GM18526 (cell line): ENCODE measurements around the gene DPCD.

Source experiments
- POLR2A ChIP-seq: IDR thresholded peaks from 3 replicates; pipeline ENCODE4 v1.6.1; 2011; ENCODE audit not compliant: insufficient read length; ENCODE audit errors: extremely low read depth

Gene DPCD

DNA sequence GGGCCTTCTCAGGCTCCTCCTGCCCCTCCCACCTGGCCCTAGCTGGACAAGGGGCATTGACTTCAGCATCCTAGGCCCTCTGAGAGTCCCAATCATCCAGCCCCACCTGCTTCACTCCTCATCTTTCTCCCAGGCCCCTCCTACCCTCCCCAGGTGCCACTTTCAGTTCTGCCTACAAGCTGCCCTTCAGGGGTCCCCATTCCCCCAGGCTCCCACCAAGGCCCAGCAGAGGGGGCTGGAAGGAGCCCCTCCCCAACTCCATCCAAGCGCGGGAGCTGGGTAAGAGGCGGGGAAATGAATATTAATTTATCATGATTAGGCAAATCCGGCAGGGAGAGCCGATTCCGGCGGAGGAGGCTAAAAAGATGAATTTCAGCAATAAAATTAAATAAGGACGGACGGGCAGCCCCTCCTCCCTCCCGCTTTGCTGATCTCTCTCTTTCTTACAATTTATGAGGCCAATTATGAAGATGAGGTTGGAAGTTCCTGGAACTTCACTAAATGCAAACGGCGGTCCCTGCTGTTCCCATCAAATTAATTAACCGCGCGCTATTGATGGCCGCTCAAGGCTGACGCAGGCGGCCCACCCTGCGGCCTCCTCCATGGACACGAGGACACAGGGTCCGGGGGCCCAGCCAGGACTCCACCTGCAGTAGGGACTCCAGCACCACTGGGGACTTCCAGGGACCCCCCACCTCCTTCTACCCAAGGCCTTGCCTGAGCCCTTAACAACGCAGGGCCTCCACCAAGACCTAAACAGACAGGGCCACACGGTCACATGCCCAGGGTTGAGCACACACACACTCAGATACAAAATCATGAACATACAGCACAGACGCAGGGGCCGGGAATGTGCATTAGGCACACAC is 14.0 kb upstream of the DPCD start:
- no peak for TF ChIP-seq POLR2A

- TF ChIP-seq POLR2A = no peak
These were observed 13.0 kb upstream of the DPCD start for GRCh38 chr10:101575091-101575490.

DNA sequence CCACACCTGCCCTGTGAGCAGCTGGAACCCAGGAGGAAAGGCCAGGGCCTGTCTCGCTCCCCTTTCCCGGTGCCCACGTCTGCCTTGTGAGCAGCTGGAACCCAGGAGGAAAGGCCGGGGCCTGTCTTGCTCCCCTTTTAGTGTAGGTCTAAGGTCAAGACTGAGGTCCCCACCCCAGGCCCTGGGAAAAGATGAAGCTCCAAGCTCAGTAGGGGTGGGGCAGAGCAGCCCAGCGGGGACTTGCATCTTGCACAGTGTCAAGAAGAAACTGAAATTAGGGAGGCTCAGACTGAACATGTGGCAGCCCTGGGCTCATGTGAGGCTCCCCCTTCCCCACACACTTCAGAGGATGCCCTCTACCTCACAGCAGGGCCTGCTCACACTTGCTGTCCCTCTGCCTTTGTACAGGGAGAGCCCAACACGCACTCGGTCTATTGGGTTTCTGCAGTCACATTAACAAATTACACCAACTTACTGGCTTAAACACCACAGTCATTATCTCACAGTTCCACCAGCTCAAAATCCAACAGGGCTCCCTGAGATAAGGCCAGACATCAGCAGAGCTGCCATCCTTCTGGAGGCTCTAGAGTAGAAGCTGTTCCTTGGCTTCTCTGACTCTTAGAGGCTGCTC is 12.4 kb upstream of the DPCD start:
- TF ChIP-seq POLR2A = no peak

DNA sequence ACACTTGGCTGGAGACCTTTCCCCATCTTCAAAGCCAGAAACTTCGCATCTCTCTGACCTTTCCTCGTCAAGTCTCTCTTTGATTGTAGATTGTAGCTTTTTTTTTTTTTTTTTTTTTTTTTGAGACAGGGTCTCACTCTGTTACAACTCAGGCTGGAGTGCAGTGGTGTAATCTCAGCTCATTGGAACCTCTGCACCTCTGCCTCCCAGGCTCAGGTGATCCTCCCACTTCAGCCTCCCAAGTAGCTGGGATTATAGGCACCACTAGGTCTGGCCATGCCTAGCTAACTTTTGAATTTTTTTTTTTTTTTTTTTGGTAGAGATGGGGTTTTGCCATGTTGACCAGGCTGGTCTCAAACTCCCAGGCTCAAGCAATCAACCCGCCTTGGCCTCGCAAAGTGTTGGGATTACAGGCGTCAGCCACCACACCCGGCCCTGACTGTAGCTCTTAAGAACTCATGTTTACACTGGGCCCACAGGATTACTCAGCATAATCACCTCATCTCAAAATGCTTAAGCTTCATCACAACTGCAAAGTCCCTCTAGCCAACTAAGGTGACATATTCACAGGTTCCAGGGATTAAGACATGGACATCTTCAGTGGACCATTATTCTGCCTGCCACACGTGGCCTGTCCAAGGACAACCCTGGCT is 11.8 kb upstream of the DPCD start:
- no peak for TF ChIP-seq POLR2A

- TF ChIP-seq POLR2A = no peak
These were observed 10.8 kb upstream of the DPCD start for GRCh38 chr10:101577121-101577871.

DNA sequence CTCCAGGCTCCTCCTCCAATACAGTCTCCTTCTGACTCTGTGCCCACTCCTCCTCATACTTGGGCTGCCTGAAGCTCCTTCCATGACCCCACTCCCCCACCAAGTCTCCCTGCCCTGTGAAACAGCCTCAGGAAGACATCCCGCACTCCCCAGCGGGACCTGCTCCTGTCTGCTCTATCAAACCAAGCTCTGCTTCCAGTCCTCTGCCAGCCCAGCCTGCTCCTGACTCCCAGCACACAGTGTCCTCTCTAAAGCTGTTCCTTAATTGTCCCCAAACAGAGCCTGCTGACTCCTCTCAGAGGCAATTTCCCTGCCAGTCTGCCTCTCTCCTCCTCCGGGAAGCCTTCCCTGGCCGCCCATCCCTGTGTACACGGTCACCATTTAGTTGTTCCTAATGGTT is 9.9 kb upstream of the DPCD start:
- no peak for TF ChIP-seq POLR2A

- TF ChIP-seq POLR2A = no peak
These were observed 9.2 kb upstream of the DPCD start for GRCh38 chr10:101578803-101579515.

DNA sequence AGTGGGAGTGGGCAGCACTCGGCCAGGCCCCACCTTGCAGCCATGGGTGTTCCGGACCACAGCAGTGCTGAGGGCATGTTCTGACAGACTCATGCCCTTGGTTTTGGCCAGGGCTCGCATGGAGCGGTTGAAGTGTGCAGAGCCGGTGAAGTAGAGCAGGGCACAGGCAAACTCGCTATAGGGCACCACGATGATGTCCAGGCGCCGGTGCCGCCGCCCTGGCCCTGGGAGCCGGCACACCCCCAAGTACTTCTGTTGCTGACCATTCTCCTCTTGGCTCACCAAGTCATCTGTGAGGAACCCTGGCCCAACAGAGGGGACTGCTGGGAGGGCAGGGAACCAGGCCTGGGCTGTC is 8.6 kb upstream of the DPCD start:
- no peak for TF ChIP-seq POLR2A

DNA sequence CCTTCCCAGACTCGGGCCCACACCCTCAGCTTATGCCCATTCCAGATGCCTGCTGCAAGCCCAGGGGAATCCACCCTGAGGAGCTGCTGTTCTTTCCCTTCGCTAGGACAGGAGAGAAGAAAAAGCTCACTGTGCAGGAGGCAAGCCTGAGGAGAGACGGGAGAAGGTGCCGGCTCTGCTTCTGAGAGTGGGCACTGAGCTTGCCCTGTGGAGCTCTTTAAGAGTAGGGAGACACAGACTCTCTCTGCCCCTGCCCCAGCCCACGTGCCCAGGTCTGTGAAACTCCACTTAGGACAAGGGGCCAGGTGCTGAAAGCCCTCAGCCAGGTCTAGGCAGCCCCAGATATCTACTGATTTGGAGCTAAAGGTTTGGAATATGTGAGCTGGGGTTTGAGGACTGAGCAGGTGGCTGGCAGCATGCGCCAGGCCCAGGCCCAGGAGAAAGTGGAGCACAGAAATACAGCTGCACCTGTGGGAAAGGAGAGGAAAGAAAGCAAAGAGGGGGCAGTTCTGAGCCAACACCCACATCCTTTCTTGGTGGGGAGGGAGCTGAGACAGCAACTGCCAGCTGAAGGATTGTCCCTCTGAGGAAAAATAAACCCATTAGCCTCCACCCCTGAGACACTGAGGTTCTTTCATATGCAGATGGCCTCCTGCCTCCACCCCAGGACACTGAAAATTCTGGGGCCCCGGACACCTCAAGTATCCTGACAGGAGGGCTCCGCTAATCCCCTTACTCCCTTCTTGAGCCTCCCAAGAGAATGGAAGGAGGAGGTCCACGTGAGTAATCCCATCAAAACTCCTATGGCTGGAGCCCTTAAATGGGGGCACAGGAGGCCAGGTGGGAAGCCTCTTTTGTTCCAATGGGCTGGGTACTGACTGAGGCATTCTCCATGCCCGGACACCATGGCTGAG is 7.4 kb upstream of the DPCD start:
- no peak for TF ChIP-seq POLR2A

GRCh38 chr10:101585841-101586240 is 2.3 kb upstream of the DPCD start:
- no peak for TF ChIP-seq POLR2A

DNA sequence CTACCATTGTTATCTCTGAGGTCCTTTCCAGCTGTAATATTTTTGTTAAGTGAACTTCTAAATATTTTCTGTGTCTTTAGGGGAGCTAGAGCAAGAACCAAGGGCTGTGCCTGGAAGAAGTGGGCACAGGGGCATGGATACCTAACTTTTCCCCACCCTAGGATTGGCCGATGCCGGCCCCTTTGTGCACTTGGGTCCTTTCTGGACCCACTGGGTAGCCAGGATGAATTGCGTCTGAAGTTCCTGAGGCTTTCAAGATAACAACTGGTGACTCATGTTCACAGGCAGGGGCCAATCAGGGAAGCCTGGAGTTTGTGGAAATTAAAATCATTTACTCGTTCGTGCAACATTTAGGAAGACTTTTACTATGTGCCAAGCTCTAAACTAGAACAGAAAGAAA is 758 bp downstream of the DPCD start:
- no peak for TF ChIP-seq POLR2A

DNA sequence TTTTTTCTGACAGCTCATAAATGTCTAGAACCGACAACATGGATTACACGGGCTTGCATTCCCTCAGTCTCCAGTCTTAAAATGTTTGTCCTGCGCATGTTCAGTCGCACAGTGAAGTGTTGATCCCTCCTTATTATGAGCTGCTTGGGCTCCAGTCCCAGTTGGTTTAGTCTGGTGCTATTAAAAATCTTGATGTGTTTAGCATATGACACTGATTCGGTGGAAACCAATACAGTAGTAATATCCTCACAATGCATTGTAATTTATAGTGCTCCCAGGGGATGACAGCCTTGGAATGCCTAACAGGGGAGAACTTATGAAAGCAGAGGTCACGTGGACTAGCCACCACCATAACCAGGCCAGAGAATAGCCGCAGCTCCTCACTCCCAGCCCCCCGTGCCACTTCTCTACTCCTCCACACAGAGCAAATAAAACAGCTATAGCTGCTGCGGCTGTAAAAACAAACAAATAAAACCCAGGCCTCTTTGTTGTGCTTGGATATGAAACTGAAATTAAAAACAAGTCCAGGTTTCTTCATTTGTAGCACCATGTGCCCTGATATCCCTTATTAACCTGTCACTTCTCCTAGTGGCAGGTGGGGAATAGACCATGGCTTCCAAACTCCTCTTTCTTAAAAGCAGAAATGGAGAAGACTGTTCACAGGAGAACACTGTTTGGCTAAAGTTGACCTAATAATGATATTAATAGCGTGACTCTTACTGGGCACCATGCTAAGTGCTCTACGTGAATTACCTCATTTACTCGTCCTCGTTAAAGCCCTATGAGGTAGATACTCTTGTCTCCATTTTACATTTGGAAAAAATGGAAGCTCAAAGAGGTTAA is 7.7 kb downstream of the DPCD start:
- TF ChIP-seq POLR2A = no peak
